Activated CD8-positive, alpha-beta memory T cell treated with anti-CD3 and anti-CD28 coated beads, Interleukin-2, amount 50 U/mL, for 4 hours (primary cell): ENCODE results near the gene TAF6.

Experiments used
- DNase-seq: peaks from one replicate; pipeline ENCODE4 v3.0.0-alpha.2; 2020

Gene TAF6

GRCh38 chr7:100091411-100092181, 27.6 kb downstream of the TAF6 start:
- DNase-seq, result no peak

DNA sequence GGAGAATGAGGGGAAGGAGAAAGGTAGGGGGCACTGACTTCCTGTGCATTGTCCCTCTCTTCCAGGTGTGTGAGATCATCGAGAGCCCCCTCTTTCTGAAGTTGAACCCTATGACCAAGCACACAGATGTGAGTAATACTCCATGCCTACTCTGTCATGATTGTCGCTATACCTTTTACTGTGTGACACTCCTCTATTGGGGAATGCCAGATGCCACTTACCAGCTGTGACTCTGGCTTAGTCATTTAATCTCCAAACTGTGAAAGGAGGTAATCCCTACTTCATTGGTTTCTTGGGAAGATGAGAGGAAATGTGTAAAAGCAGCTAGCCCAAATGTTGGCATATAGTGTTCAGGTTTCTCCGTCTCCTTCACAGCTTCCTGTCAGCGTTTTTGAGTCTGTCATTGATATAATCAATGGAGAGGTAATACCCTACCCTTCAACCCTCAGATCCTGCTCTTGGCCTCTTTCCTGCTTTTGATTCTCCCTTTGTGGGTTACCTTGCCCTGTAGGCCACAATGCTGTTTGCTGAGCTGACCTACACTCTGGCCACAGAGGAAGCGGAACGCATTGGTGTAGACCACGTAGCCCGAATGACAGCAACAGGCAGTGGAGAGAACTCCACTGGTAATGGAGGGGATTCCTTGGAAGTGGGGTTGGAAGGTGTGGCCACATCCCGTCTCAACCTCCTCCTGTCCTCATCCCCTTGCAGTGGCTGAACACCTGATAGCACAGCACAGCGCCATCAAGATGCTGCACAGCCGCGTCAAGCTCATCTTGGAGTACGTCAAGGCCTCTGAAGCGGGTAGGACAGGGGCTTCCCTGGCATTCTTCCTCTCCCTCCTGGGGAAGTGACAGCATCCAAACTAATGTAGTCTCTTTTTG, 28.4 kb downstream of the TAF6 start:
- no peak for DNase-seq

- DNase-seq, result no peak
These were observed 29.5 kb downstream of the TAF6 start for GRCh38 chr7:100089458-100090196.

GRCh38 chr7:100088621-100089457, 30.3 kb downstream of the TAF6 start, which contains the start of gene COPS6:
Gene COPS6, plus strand, starts transcription at chr7:100088969. Its CDS starts 22 bp downstream, at chr7:100088991.
- DNase-seq, result peak; percentile 87

- no peak for DNase-seq
These were observed 31.0 kb downstream of the TAF6 start for GRCh38 chr7:100088095-100088620.

GRCh38 chr7:100087055-100087750, 32.0 kb downstream of the TAF6 start:
- no peak for DNase-seq

DNA sequence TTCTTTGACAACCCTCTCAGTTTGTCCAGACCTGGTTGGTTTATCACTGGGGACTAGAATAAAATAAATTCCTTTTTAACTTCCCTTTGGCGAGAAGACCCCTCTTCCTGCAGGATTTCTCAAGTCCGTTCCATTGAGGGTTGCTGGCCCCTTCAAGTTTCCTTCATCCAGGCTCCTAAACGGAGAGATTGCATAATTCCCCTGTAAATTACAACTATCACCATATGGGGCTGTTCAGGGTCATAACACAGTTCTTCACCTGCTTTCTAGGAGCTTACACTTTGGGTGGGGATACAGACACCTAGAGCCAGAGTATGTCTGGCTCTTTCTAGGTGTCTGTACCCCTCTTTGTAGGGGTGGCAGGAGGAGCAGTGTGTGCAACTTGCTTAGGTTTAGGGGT, 33.6 kb downstream of the TAF6 start:
- no peak for DNase-seq

DNA sequence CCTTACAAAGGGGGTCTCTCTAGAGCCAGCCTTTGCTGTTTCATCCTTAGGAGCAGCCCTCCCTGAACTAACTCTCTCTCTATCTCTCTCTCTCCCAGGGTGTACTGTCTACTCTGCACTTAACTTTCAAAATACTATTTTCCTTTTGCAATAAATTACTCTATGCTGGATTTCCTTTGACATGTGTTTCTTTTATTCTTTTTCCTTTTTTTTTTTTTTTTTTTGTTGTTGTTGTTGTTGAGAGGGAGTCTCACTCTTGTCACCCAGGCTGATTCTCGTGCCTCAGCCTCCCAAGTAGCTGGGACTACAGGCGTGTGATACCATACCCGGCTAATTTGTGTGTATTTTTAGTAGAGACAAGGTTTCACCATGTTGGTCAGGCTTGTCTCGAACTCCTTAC, 36.2 kb downstream of the TAF6 start:
- no peak for DNase-seq

DNA sequence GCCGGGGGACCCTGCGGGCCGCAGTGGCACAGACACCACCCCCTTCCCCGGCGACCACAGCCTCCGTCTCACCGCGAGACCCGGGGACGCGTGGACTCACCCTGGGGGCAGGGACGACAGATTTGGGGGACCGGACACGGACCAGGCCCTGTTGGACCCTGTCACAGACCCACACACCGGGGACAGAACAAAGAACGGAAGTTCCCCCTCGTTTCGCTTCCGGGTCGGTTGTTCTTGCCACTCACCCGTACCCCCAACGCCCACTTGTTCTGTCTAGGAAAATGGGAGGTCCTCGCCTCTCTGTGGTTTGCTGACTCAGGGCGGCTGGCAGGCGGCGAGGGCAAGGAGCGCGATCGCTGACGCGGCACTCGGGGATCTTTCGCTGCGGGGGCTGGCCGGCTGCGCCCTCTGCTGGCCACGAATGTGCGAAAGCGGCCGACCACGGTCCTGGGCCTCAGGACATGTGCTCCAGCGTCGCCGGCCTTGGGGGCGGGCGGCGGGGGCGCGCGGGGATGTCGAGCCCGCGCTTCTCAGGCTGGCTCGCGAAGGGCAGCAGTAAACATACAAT, 37.5 kb downstream of the TAF6 start, which contains the start of gene ZNF3:
ZNF3 (minus strand) TSS at position 189 of the 568 bp plus-strand sequence. CDS start 4,366 bp downstream, outside the sequence.
- peak; percentile 97 for DNase-seq

DNA sequence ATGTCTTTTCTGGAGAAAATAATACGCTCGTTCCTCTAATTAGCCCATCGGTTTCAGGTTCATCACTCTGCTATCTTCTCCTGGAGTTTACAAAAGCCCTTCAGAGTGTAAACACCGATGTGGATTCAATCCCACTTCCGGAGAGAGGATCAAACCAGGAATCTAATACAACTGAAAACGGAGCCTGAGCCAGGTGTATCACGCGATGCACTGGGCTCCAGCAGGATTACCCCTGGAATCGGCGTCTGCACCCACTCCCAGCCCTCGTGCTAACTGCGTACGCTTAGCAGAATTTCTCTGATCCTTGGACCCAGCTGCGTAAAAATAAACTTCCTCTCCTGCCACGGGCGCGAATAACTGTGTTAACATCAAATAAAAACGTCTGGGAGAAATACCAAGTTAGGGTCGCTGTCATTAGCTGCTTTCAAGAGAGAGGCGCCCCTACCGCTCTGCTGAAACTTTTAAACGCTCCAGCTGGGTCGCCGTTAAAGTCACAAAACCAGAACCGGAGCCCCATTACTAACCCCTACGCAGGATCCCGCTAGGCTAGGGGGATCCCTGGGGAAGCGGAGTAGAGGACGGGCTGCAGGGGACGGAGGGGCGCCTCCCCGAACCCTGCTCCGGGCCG, 38.1 kb downstream of the TAF6 start:
- no peak for DNase-seq

DNA sequence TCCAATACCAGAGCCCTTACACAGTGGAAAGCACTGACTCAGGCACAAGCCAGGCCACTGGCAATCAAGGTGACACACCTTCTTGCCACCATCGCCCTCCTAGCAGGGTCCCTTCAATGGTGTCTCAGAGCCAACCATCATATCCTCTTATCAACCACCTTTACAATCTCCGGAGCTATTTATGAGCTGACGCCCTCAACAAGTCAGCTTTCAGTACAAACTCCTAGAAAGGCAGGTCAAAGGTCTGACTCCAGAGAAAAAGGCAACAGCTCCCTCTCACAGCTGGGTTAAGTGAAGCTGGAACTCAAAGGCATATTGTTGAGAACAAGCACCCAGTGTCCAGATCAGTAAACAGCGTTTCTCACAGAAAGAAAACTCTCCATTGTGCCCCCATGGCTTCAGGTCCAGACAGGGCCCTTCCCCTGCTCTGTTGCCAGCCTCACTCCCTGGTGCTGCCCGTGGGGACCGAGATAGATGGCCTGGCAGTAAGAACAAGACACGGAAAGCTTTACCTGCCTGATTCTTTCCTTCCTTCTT, 40.1 kb downstream of the TAF6 start:
- no peak for DNase-seq

DNA sequence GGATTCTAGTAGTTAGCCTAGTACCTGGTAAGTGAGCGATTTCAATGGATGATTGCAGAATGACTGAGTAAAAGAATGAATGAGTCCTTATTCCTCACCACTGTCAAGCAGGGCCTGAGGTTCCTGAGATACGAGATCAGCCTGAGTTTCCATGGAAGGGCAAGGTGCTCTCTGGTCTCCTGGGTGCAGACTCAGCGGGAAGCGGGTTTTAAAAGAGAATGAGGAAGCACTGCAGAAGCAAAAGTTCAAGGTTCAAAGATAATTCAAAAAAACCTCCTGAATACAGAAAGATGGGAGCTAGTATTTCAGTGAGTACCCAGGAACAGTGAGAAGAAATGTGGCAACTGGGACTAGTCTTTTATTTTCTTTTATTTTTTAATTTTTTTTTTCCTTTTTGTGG, 42.0 kb downstream of the TAF6 start:
- no peak for DNase-seq

DNA sequence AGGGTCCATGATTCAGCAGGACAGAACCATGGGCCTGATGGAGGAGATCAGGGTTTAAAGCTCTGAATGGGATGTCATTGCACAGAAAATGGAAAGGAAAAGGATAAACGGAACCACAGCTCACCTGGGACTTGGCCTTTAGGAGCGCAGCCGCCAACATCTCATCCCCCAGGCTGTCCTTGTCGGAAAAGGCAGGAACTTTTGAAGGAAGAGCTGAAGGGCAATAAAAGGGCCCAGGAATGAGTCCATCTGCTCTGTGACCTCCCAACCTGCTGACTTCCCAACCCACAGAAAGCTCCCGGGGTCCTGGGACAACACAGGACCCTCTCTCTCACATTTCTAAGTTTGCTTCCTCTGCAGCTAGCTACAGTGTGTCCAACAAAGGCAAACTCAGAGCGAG, 43.7 kb downstream of the TAF6 start:
- no peak for DNase-seq

- no peak for DNase-seq
These were observed 44.3 kb downstream of the TAF6 start for GRCh38 chr7:100074841-100075240.

DNA sequence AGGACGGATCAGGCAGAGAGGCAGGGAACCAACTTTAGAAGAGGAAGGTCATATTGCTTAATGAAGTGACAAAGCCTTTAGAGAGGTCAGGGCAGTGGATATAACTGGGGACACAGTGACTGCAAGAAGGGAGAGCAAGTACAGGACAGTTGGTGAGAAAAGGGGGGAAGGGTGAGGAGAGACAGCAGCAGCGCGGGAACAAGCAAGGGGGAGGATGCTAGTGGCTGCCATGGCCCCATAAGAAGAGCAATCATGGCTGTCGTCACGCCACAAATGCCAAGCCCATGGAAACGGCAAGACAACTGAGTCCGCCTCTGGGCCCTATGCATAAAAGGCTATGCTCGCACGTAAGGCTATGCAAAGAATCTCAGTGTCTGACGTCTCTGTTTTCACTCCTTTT, 46.7 kb downstream of the TAF6 start:
- DNase-seq, result no peak

DNA sequence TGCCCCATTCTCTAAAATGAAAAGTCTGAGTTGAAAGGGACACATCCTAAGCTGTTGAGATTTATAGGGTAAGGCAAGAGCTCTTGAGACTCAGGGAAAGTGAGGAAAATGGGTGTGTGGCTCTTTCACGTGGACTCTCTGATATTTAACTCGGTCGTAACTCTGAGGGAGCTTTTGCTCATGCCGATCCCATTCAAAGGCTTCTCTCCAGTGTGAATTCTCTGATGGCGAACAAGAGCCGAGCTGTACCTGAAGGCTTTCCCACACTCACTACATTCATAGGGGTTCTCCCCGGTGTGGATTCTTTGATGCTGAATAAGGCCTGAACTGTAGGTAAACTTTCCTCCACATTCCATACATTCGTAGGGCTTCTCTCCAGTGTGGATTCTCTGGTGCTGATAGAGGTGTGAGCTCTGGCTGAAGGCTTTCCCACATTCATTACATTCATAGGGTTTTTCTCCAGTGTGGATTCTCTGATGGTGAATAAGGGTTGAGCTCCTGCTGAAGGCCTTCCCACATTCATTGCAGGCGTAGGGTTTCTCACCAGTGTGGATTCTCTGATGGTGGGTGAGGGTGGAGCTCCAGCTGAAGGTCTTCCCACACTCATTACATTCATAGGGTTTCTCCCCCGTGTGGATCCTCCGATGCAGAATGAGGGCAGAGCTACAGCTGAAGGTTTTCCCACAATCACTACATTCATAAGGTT, 48.0 kb downstream of the TAF6 start:
- DNase-seq, result no peak

DNA sequence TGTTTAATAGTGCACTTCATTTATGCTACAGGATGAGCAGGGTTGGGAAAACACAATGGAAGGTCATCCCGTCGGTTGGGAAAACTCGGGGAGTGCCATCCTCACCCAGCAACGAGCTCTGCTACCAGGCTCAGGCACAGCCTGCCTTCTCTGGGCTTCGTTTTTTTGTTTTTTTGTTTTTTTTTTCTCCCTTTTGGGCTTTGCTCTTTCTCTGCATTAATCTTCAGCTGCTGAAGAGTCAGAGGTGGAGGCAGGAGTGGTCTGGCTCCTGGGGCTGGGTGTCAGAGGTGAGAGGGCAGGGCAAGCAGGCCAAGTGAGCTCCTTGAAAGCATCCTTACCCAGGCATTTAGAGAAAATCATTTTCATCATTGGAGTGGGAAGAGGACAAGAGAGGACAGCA, 49.2 kb downstream of the TAF6 start:
- no peak for DNase-seq

DNA sequence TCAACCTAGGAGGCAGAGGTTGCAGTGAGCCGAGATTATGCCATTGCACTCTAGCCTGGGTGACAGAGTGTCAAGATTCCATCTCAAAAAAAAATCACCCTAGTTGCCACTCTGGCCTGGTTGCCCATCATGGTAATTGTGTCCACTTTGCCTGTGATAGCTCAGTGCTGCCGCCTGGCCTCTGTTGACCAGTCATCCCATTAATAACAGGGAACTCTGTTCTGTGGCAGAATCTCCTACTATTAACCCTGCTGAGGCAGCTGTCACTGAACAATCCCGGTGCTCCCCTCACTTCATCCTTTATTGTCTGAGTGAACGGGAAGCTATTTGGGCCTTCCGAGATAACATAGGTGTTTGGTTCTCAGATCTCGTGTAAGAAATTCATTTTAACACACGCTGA, 52.2 kb downstream of the TAF6 start:
- DNase-seq, result no peak

DNA sequence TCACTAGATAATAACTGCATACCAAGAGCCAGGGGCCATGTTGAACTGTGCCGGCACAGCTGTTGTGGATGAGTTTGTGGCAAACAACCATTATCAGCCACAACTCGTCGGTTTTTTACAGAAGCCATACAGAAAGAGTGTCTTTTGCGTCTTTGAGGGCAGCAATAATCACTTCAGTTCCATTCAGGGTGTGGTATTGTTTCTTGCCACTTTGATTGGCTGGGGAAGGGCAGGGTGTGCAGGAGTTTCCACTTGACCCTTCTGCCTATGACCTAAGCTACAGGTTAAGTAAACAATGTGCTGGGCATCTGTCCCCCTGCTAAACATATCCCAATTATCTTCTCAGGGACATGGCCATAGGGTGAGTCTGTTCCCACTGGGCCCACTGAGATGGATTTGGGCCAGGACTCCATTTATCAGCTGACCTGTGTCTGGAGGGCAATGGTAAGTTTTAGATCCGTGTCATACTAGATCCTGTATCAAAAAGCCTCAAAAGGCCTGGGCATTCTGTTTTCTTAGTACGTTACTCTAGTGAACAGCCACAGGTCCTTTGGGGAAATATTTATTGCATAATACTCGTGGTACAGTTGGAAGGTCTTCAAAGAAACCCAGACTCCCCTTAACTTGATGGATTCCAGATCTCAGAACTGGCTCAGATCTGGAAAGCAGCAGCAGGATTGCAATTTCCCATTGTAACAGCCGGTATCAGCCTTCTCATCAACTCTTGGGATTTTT, 53.5 kb downstream of the TAF6 start:
- no peak for DNase-seq
